Stimulated activated CD4-positive, alpha-beta T cell treated with anti-CD3 and anti-CD28 coated beads, Interleukin-4, amount 100 ng/mL, for 24 hours (primary cell): ENCODE measurements around the gene CUBN.

Experiments used
- DNase-seq: peaks from one replicate; pipeline ENCODE4 v3.0.0-alpha.2; 2020

Gene CUBN

DNA sequence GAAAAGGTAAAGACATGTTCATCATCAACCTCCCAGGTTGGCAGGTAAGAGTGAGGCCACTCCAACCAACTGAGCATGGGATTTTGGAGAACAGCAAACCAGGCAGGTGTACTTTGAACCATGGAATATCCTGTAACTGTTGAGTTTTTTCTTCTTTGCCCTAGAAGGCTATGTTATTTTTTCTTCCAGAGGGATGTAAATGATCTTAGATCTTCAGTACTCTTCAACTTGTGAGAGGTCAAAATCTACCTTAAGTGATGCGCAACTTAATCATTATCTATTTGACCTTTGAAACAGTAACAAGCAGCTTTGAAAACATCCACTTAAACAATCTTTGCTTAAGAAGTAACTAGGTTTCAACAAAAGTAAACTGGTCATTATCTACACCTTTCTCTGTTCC lies at the start of gene CUBN:
Gene CUBN (minus strand): TSS at position 71 of the 400 bp plus-strand sequence. CDS start 46 bp downstream, at position 25.
- DNase-seq, result no peak

DNA sequence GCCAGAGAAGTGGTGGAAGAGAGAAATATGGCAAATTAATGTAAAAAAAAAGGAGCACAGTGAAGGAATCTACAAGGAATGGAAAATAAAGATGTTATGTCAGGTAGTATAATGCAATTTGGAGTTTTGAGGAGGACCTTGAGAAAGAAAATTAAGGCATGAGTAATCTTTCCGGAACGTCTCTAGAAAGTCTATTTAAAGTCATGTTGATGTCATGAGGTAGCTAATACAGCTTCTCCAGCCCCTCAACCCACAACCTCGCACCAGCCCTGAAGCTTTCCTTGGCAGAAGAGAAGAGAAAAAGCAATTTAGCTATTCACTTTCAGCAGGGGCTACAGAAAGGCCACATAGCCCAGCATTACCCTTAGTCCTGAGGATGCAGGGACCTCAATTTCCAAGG lies 49.4 kb upstream of the CUBN start:
- no peak for DNase-seq

DNA sequence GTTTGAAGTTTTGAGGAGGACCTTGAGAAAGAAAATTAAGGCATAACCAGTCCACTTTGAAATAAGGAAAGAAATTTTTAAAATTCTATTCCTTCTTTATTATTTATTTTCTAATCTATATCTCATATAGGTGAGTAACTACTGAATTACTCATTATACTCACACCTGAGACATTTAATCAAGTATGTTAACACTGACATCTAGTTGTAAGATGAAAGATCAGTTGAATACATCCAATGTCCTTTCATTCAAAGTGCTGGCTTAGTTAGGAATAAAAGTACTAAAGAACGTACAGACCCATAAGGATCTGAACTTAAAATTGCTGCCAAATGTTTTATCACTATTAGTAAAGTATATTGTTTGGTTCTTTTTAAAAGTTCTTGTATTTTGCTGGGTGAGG lies 48.4 kb upstream of the CUBN start:
- no peak for DNase-seq

DNA sequence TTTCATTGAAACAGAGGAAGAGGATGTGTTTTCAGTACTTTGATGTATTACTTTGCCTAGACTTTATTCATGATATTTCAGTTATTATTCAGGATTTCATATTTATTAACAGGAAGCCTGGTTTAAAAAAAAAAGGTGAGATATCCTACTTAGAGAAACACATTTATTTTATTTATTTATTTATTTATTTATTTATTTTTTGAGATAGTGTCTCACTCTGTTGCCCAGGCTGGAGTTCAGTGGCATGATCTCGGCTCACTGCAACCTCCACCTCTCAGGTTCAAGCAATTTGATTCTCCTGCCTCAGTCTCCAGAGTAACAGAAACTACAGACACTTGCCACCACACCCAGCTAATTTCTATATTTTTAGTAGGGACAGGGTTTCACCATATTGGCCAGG lies 47.4 kb upstream of the CUBN start:
- no peak for DNase-seq

DNA sequence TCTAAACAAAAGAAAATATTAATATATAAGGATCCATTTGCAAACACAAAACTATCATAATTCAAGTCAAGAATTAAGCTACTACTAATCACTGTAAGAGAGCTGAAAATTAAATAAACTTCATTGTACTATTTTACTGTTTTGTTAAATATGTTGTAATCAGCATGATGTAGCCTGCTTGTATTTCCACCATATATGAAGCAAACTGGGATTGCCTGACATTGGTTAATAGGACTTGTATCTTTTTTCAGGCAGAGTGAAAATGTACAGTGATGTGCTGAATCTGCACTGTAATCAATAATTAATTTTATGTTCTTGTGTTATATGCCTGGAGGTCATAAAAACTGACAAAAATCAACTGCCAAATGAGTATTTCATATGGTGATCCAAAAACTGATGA lies 46.5 kb upstream of the CUBN start:
- DNase-seq, result no peak

DNA sequence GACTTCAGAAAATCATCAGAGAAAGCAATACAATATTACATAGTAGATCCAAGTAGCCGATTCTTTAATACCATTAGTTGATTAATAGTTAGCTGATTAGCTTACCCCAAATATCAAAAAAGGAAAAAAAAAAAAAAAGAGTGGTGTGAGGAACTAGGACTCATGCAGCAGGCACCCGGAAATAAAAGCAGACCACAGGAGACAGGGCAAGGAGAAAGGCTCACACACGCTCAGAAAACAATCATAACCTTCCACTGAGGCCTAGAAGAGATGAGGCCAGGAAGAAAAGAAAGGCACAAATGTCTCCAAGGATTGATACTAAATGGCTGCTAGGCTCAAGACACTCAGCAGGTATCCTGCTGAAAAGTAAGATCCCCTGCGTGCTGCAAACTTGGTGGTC lies 45.9 kb upstream of the CUBN start:
- no peak for DNase-seq

DNA sequence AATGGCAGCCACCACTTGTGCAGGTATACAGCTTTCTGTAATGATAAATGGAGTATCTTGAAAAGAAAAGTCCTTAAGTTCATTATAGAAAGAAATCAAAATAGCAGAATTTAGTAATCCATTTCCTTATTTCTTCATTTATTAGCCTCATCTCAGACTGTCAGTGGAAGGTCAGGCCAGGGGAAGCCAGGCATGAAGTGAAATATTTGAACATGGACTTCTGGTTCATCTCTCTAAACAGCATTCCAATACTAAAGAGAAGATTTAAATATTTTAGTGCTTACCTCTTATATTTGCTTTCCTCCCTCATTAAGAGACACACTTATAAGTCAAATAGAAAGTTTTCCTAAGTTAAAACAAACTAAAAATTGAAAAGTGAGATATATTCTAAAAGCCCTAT lies 45.0 kb upstream of the CUBN start:
- DNase-seq, result no peak

DNA sequence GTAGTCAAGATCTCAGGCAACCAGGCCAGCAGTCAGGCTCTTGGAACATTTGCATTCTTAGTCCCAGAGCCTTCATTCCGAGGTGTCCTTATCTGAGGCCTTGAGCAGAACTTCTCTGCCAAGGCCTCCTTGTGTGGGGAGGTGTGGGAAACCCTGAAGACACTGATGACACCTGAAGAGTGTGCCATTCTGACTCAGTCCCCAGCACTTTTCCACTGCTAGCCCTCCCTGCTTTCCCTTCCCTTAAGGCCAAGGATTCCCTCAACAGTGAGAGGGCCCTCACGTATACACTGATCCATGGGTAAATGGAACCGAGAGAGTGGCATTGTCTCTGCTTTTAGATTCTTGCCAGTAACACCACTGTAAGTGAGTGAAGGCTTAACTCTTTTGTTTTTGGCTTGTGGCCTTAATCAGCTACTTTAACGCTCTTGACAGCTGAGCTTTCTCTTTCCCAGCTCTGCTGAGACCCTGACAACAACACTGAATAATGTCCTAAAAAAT lies 41.6 kb upstream of the CUBN start:
- no peak for DNase-seq

DNA sequence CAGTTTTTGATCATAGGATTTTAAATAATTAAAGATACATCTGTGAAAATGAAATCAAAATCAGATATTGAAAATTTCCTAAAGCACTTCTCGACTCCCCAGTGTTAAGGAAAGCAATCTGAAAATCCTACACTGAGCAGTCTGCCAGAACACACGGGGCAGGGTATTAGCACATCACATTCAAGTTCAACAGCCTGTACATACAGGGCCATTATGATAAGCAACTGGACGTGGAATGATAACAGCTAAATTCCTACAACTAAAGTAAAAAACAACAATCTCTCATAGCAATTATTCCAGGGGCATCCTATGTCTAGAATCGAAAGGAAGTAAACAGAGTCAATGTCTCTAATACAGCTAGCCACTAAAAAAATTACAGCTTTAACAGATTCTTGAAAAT lies 40.2 kb upstream of the CUBN start:
- no peak for DNase-seq

DNA sequence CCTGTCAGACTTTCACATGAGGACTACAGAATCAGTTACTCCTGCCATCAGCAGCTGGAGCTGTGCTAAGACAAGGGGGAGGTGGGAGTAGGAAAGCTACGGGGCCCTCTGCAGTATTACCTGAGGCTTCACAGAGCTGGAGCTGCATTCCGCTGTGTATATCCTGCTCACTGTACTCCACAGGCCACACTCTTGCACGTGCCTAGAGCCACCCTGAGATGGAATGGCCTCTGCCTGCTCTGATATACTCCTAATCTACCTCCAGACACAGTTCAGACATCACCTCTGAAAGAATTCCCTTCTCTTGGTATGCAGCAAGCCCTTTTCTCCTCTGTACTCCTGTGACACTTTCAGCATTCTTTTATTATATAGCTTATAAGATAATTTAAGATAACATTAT lies 37.1 kb upstream of the CUBN start:
- DNase-seq, result no peak

DNA sequence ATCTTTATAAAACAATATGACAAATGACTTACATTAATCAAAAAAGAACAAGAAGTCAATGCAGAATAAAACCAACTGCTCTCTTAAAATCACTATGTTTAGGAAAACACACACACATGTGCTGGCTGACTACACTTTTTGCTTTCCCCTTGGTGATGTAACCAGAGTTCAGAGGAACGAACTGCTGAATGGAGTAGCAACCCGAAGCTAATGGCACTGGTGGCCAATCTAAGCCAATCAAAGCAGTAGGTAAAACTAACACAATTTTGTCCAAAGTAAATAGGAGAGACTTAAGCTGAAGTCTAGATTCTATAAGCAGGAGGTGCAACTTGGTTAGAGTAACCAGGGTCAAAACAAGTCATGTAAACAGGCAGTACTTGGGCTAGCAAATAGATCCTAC lies 33.2 kb upstream of the CUBN start:
- DNase-seq, result no peak

DNA sequence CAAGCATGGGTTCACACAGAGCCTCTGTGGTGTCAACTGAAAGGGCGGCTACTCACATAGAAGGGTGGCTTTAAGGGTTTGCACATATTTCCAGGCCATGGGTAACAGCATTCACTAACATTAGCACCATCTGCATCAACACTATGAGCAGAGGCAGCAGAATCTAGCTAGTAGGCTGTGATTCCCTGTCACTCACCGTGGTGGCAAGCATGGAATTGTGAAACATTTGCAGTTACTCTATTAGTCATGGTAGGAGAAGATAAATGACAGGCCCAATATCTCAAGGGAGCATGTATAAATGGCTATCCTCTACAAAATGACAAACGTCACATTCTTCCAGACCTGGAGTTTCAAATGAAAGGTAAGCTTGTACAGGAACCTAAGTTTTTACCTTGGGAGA lies 32.2 kb upstream of the CUBN start:
- no peak for DNase-seq

DNA sequence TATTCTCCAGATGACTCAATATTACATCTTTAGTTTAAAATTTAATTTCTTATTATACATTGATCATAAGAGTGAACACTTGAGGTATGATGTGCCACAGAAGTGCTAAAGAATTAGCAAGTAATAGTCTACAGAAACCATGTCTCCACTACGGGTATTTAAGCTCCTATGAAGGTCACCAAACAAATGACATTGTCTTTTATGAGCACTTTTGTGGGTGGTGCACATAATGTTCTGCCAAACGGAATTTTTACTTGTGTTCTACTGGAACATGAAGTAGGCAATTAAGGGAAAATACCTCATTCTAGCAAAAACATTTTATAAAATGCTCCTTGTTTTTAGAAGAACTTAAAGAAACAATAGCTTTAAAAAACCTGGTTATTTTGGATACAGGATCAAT lies 27.4 kb upstream of the CUBN start:
- no peak for DNase-seq

DNA sequence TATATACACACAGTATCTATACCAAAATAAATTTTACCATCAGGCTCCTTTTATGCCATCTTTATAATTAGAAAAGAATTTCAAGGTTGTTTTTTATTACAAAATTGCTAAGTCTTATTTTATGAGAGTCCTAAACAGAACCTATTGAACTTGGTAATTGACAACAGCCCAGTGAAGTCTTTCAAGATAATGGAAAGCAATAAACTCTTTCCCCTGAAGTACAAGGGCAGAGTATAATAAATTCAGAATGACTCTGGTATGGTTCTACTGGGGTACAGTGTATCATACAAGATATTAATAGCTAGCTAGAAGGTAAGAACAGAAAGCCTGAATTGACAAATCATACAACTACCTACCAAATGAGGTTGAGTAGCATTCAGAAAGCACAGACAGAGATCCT lies 26.2 kb upstream of the CUBN start:
- DNase-seq, result no peak

DNA sequence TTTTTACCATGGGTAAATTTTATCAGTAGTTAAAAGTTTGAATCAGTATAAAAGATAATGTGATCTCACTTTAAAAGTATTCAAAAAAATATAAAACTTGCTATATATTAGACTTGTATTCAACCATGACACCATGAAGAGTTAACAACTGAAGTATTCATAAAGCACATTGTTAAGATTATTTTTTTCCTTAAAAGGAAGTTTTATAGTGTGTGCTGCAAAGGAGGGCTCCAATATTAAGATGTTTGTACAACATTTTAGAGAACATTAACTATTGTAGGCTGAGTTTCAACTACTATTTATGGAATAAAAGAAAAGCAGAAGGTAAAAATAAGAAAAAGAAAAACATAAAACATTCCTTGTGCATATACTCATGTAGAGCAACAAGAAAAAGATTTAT lies 24.5 kb upstream of the CUBN start:
- DNase-seq, result no peak

DNA sequence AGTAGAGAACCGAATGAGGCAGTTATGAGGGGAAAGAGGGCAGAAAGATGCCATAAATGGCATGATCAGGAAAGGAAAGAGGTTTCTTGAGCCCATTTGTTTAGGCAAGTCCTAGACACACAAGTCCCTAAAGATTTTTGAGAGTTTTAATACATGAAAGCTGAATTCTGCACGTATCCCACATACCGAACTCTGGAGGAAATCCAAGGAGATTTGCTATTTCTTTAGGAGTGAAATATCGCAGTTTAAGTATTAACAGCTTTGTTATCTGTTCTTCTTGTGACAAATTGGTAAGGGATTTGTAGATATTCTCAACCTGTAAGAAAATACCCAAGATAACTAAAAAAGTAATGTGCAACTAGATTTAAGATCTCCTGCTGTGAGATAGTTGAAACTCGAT lies 23.7 kb upstream of the CUBN start:
- DNase-seq, result no peak

DNA sequence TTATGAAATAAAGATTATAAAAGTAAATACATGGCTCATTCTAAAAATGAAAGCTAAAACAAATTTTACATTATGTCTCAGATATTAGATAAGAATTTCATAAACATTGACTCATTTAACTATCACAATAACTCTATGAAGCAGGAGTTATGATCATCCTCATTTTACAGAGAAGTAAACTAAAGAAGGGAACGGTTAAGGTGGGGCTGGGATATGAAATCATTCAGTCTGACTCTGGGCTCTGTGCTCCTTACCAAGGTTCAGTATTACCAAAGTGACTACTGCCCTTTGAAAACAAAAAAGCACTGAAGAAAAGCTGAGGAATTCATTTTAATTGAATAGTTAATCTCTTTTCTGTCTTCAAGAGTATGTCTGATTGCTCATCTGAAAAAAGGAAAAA lies 22.1 kb upstream of the CUBN start:
- no peak for DNase-seq

DNA sequence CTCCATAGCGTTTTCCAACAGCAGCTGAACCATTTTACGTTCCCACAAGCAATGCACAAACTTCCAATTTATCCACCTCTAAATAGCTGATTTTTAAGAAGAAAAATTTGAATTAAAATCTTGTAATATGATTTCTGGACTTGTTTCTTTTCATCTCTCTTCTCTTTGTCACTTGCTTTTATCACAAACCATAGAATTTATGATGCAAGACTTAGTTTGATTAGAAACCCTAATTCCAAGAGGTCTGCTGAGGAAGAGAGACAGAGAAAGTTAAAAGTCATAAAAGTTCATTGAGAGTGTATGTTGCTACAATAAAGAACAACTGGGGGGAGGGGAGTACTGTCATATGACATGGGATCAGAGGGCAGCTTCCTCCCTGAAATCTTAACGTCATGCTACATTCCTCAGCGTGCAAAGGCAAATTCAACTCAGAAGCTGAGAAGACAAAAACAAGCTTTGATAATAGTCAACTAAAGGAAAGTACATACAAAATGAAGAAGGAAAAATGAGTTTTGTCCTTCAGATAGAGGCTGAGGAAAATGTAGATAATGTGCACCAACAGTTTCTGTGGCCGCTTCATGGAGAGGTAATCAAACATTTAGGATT lies 18.4 kb upstream of the CUBN start:
- DNase-seq, result no peak

DNA sequence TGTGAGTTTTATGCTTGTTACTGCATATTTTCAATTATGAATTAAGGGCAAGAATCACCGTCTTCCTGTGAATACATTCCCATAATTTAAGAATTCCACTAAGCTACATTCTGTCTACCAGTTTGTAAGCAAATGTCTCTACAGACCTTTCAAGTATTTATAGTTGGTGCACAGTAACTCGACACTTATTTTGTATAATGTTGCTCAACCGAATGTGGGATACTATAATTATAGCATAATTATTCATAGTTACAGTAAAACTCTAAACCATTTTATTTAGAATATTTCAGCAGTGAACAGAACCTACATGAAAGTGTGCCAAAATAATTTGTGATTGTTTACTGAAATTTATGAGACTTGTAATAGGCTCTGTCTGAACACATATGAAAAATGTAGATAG lies 17.3 kb upstream of the CUBN start:
- no peak for DNase-seq

DNA sequence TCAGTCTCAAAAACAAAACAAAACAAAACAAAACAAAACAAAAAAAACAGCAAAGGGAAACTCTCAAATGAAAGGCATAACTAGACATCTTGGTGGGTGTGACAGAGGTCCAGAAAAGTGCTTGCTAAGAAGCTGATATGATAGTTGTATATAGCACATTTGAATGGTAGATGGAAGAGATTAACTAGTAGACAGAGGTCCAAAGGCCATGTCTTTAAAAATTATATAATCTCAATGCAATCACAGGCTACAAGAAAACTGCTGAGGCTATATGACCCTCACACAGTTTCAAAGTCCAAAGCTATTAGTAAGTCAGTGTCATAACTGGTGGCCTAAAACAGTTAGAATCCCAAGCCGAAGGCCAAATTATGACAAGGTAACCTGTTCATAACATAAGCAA lies 15.6 kb upstream of the CUBN start:
- DNase-seq, result no peak

DNA sequence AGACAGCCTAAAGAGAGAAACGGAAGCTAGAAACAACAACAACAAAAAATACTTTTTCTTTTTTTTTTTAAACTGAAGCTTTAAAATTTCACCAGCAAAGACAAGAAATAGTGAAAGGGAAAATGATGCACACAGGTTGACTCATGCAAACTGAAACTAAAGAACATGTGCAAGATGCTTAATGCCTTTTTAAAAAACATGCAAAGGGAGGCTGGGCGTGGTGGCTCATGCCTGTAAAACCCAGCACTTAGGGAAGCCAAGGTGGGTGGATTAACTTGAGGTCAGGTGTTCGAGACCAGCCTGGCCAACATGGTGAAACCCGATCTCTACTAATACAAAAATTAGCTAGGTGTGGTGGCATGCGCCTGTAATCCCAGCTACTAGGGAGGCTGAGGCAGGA lies 15.1 kb upstream of the CUBN start:
- peak; percentile 74 for DNase-seq

DNA sequence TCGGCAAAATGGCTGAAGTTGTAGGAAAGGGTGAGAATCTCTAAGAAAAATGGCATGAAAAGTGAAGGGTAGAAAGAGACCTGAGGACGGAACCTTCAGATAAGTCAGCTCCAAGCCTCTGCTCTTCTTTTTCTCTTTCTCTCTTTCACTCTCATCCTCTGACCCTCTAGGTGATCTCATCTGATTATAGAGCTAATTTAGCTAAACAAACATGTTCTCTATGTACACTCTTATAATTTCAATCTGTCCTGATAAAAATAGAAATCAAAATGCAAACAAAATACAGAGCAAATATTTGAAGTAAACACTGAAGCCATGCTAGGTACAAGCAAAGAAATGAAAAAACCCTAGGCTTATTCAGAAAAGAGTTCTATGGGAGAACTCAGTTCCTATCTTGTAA lies 14.4 kb upstream of the CUBN start:
- no peak for DNase-seq

DNA sequence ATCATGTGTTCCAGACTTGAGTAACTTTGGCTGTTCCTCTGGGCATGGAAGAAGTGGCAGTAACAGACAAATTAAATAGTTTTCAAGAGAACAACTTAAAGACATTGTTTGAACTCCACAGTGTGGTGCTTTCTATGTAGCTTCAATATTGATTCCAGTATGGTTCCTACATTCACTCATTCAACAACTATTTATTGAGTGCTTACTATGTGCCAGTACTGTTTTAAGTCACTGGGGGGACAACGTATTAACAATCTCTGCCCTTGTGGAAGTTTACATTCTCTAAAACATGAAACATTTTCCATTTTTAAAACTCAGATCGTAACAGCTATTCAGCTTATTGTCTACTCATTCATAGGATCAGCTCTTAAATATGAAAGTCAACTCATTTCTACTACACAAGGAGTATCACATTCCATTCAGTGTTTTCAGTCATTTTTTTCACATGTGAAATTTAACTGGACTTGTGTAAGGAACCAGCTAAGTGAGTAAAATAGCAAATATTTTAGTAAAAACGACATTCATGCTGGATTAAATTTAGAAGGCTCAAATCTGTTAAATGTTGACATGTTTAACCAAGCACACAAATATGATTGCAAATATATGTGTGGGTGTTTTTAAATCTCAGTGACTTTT lies 13.6 kb upstream of the CUBN start:
- DNase-seq, result no peak

DNA sequence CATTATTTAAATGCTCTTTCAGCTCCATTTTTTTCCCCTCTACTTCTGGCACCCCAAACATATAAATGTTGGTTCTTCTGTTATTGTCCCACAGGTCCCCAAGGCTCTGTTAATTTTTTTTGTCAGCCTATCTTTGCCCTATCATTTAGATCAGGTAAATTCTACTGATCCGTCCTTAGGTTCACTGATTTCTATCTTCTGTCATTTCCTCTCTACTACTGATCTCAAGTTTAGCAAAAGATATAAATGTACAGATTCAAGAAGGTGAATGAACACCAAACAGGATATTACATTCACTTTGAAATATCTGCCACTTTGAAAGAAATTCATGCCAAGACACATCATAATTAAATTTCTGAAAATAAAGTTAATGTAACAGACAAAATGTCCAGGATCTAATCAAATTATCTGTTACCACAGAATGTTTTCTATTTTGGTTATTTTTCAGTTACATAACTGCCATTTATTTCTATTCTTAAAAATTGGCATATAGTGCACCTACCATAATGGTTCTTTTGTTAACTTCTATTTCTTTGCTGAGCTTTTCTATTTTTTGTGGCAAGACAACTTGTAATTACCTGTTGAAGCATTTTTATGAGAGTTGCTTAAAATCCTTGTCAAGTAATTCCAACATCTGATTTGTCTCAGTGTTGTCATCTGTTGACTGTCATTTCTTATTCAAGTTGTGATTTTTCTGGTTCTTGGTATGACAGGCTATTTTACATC lies 12.1 kb upstream of the CUBN start:
- no peak for DNase-seq

DNA sequence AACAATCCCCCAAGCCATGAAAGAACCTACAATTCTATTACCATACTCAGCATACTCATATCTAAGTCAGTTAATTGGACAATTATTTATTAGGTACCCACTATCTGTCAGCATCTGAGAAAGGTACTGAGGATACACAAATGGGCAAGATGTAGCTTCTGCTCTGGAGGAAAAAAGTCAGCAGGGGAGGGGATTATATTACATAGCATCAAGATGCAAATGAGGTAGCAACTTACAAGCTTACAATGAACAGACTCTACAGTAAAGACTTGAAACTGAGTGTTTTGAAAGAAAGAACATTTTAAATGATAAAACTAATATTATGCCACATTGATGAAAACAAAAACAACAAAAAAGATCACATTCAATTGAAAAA lies 10.8 kb upstream of the CUBN start:
- no peak for DNase-seq
